Measurements from ENCODE around the gene IWS1. TPM values are rescaled to one million over a fixed set of nuclear protein-coding genes. Genes with fewer than 3 reads are reported as not detected.

IWS1 gene
- total and polyA plus RNA-seq, 9 of the 15 experiments (the other 6 are each of a cell fraction or from before 2014, with no cell fraction given) = 20.8 to 67.2 (median 46.6) TPM

- Histone ChIP-seq H3K27me3 (ENCODE audit: control insufficient read depth in 2 of 2, insufficient read depth in 2 of 2, low read length in 2 of 2) (peaks cover 15 to 37% of the 10 kb centered on the region in 2 experiments), H2AFZ (ENCODE audit: low read depth, low read length) (no peak overlapping the region), H3K4me3 (no peak overlapping the region), H3K79me2 (ENCODE audit: control insufficient read depth, insufficient read depth, low read length) (no peaks in the 10 kb centered on the region), H4K20me1 (replicated peaks; ENCODE audit: control insufficient read depth, insufficient read depth, low read length) (no peaks in the 10 kb centered on the region), H3K9me3 (replicated peaks; ENCODE audit: control insufficient read depth, insufficient read depth, low read depth, low read length) (no peaks in the 10 kb centered on the region), H3K27ac (ENCODE audit: extremely low read depth, low read depth, low read length) (no peak overlapping the region), H3K36me3 (ENCODE audit: control insufficient read depth, insufficient read depth, low read length) (no peaks in the 10 kb centered on the region), H3K9me1 (ENCODE audit: control insufficient read depth, insufficient read depth, low read length) (no peaks in the 10 kb centered on the region), H3K4me1 (replicated peaks in 1 of 2; ENCODE audit: control insufficient read depth in 2 of 2, insufficient read depth in 2 of 2, low read length in 2 of 2) (no peaks in the 10 kb centered on the region), H3K9ac (ENCODE audit: insufficient read depth in 1 of 2, low read depth in 2 of 2, low read length in 2 of 2) (no peak overlapping the region), H3K4me2 (ENCODE audit: insufficient read depth, low read length) (no peak overlapping the region)
- in situ Hi-C loops (cut with MboI) = no loop called here
- intact Hi-C loops (cut with micrococcal nuclease) = no loop called here
- FAIRE-seq = no peak
- no peak for TF ChIP-seq ZNF584 (CRISPR knock-in tag; IDR thresholded peaks at IDR 0.05; ENCODE audit: low read depth)
- WGBS (ENCODE audit: insufficient coverage, low coverage, missing lambda C conversion rate) = 0% methylated on average over 7 of the region's 7 CpGs
- no peak for ATAC-seq
- CTCF ChIA-PET (ENCODE audit: low intra/inter-chr PET ratio) = no interaction called here
- BruUV-seq (replicated peaks) = no TSS peak
- DNase-seq (ENCODE audit: extremely low read depth in 1 of 4, low spot score in 3 of 4) = no peak
- POLR2A ChIA-PET = interaction anchor here (0.5 to 1.4 kb wide), 4 partner anchors 12 to 132 kb away, joined by 3 to 4 read pairs (median 3); no protein-coding TSS in a partner anchor
Measured at GRCh38 chr2:127551221-127551930, 25.1 kb upstream of the IWS1 start.

- POLR2A ChIA-PET = no interaction called here
- 4% methylated on average over 3 of the region's 3 CpGs for WGBS (ENCODE audit: insufficient coverage, low coverage, missing lambda C conversion rate)
- ATAC-seq (no peak), FAIRE-seq (no peak), DNase-seq (ENCODE audit: extremely low read depth in 1 of 4, low spot score in 3 of 4) (no peak)
- H2AFZ ChIP-seq (ENCODE audit: low read depth, low read length) = no peak overlapping the region
- no peaks in the 10 kb centered on the region for H3K9me1 ChIP-seq (ENCODE audit: control insufficient read depth, insufficient read depth, low read length)
- H3K79me2 ChIP-seq (ENCODE audit: control insufficient read depth, insufficient read depth, low read length) = no peaks in the 10 kb centered on the region
- H3K9ac ChIP-seq (ENCODE audit: insufficient read depth in 1 of 2, low read depth in 2 of 2, low read length in 2 of 2) = no peak overlapping the region
- H3K4me1 ChIP-seq (replicated peaks in 1 of 2; ENCODE audit: control insufficient read depth in 2 of 2, insufficient read depth in 2 of 2, low read length in 2 of 2) = peaks cover 12% of the 10 kb centered on the region in 2 experiments; a peak in 4 of 5 replicates
- H4K20me1 ChIP-seq (replicated peaks; ENCODE audit: control insufficient read depth, insufficient read depth, low read length) = no peaks in the 10 kb centered on the region
- no TSS peak for BruUV-seq (replicated peaks)
- H3K27me3 ChIP-seq (ENCODE audit: control insufficient read depth in 2 of 2, insufficient read depth in 2 of 2, low read length in 2 of 2) = peaks cover 8 to 38% of the 10 kb centered on the region in 2 experiments; a peak in 4 of 5 replicates
- H3K4me3 ChIP-seq = no peak overlapping the region
- CTCF ChIA-PET (ENCODE audit: low intra/inter-chr PET ratio) = no interaction called here
- intact Hi-C loops (cut with micrococcal nuclease) (no loop called here), in situ Hi-C loops (cut with MboI) (no loop called here)
- H3K27ac ChIP-seq (ENCODE audit: extremely low read depth, low read depth, low read length) = no peak overlapping the region
- TF ChIP-seq CC2D1A (IDR thresholded peaks at IDR 0.05) (no peak), HDGF (IDR thresholded peaks at IDR 0.05) (no peak), TEAD1 (CRISPR knock-in tag; IDR thresholded peaks at IDR 0.05) (no peak), CREBBP (IDR thresholded peaks at IDR 0.05; ENCODE audit: low read depth, low read length) (peak; percentile 16), ZNF12 (CRISPR knock-in tag; IDR thresholded peaks at IDR 0.05) (no peak), DDX20 (tag; IDR thresholded peaks at IDR 0.05; ENCODE audit: low read depth) (no peak), RBBP5 (IDR thresholded peaks at IDR 0.05; ENCODE audit: borderline replicate concordance, insufficient read depth, low read length, poor library complexity, severe bottlenecking) (no peak), NONO (IDR thresholded peaks at IDR 0.05; ENCODE audit: low read depth in 2 of 2, low read length in 1 of 2) (no peak)
- no peak overlapping the region for H3K4me2 ChIP-seq (ENCODE audit: insufficient read depth, low read length)
- H3K9me3 ChIP-seq (replicated peaks; ENCODE audit: control insufficient read depth, insufficient read depth, low read depth, low read length) = no peaks in the 10 kb centered on the region
- no peaks in the 10 kb centered on the region for H3K36me3 ChIP-seq (ENCODE audit: control insufficient read depth, insufficient read depth, low read length)
Measured at GRCh38 chr2:127546797-127547196, 20.5 kb upstream of the IWS1 start.
